Muscle layer of colon (tissue), 2 donors: ENCODE data around the gene NAA40.

ENCODE experiments used
- H3K27ac ChIP-seq: one replicate; pipeline ENCODE4 v1.7.0; 2013; ENCODE audit warnings: low read depth, mild to moderate bottlenecking, low read length, moderate library complexity
- H3K27me3 ChIP-seq, 2 donors: one replicate each; pipeline ENCODE4 v1.7.0; 2013; ENCODE audit warnings: low read length in 2 of 2, mild to moderate bottlenecking in 2 of 2; ENCODE audit not compliant: insufficient read depth in 2 of 2, control insufficient read depth in 1 of 2
- H3K36me3 ChIP-seq: one replicate; pipeline ENCODE4 v1.7.0; 2013; ENCODE audit warnings: mild to moderate bottlenecking, low read length; ENCODE audit not compliant: insufficient read depth
- H3K4me1 ChIP-seq: one replicate; pipeline ENCODE4 v1.7.0; 2013; ENCODE audit warnings: mild to moderate bottlenecking, low read length; ENCODE audit not compliant: insufficient read depth
- H3K4me3 ChIP-seq, 2 donors: one replicate each; pipeline ENCODE4 v1.7.0; 2013; ENCODE audit warnings: low read length in 2 of 2, low read depth in 1 of 2, mild to moderate bottlenecking in 1 of 2, moderate library complexity in 1 of 2
- H3K9ac ChIP-seq: one replicate; pipeline ENCODE4 v1.7.0; 2013; ENCODE audit warnings: low read length
- H3K9me3 ChIP-seq: one replicate; pipeline ENCODE4 v1.7.0; 2013; ENCODE audit warnings: mild to moderate bottlenecking, low read length
- donor health status: abdominal sarcoma.
- donor health status: Adenocarcinoma of cecum.

The NAA40 gene

GRCh38 chr11:63938479-63939396 is at the start of gene NAA40:
Gene NAA40, plus strand, starts transcription at chr11:63939002. Its CDS starts 95 bp downstream, at chr11:63939097.
- peak within 1 kb of the TSS; percentile 85 for H3K27ac ChIP-seq
- H3K4me1 ChIP-seq = peaks cover 5% of the 10 kb centered on the region

GRCh38 chr11:63889344-63889743 is 49.5 kb upstream of the NAA40 start:
- no peak overlapping the region for H3K9ac ChIP-seq
- no peak overlapping the region for H3K4me3 ChIP-seq
- no peak overlapping the region for H3K27ac ChIP-seq

More at GRCh38 chr11:63938479-63939396, at the start of gene NAA40:
- no peaks in the 10 kb centered on the region for H3K36me3 ChIP-seq
- H3K4me3 ChIP-seq = peak within 1 kb of the TSS; percentile 38 to 84
- no peaks in the 10 kb centered on the region for H3K27me3 ChIP-seq
- H3K9me3 ChIP-seq = no peaks in the 10 kb centered on the region
- peak within 1 kb of the TSS; percentile 54 for H3K9ac ChIP-seq

GRCh38 chr11:63890368-63890767 is 48.4 kb upstream of the NAA40 start:
- H3K27me3 ChIP-seq = no peaks in the 10 kb centered on the region
- H3K4me3 ChIP-seq = no peak overlapping the region
- H3K36me3 ChIP-seq = no peaks in the 10 kb centered on the region
- H3K9ac ChIP-seq = no peak overlapping the region
- H3K4me1 ChIP-seq = peaks cover 31% of the 10 kb centered on the region
- H3K9me3 ChIP-seq = no peaks in the 10 kb centered on the region
- H3K27ac ChIP-seq = no peak overlapping the region

More at GRCh38 chr11:63889344-63889743, 49.5 kb upstream of the NAA40 start:
- peaks cover 31% of the 10 kb centered on the region for H3K4me1 ChIP-seq
- no peaks in the 10 kb centered on the region for H3K27me3 ChIP-seq
- no peaks in the 10 kb centered on the region for H3K9me3 ChIP-seq
- no peaks in the 10 kb centered on the region for H3K36me3 ChIP-seq

- Histone ChIP-seq H3K4me3 (no peak overlapping the region), H3K9me3 (no peaks in the 10 kb centered on the region), H3K27ac (no peak overlapping the region), H3K4me1 (peaks cover 25% of the 10 kb centered on the region), H3K27me3 (no peaks in the 10 kb centered on the region), H3K9ac (no peak overlapping the region), H3K36me3 (peaks cover 15% of the 10 kb centered on the region)
These were observed 46.6 kb upstream of the NAA40 start for GRCh38 chr11:63892228-63892627.

GRCh38 chr11:63893355-63893754 is 45.4 kb upstream of the NAA40 start:
- Histone ChIP-seq H3K4me3 (no peak overlapping the region), H3K27me3 (no peaks in the 10 kb centered on the region), H3K36me3 (peaks cover 25% of the 10 kb centered on the region), H3K4me1 (peaks cover 15% of the 10 kb centered on the region), H3K9me3 (no peaks in the 10 kb centered on the region), H3K27ac (no peak overlapping the region), H3K9ac (no peak overlapping the region)

- no peaks in the 10 kb centered on the region for H3K9me3 ChIP-seq
- peaks cover 52% of the 10 kb centered on the region for H3K36me3 ChIP-seq
- H3K4me3 ChIP-seq = no peak overlapping the region
- H3K27ac ChIP-seq = no peak overlapping the region
- H3K27me3 ChIP-seq = no peaks in the 10 kb centered on the region
- no peak overlapping the region for H3K9ac ChIP-seq
- H3K4me1 ChIP-seq = no peaks in the 10 kb centered on the region
These were observed 42.7 kb upstream of the NAA40 start for GRCh38 chr11:63896071-63896470.

GRCh38 chr11:63897459-63898146 is 41.2 kb upstream of the NAA40 start:
- Histone ChIP-seq H3K9me3 (no peaks in the 10 kb centered on the region), H3K4me3 (no peak overlapping the region), H3K4me1 (no peaks in the 10 kb centered on the region), H3K36me3 (peaks cover 66% of the 10 kb centered on the region), H3K27me3 (no peaks in the 10 kb centered on the region), H3K27ac (no peak overlapping the region), H3K9ac (no peak overlapping the region)

GRCh38 chr11:63901660-63902059 is 37.1 kb upstream of the NAA40 start:
- Histone ChIP-seq H3K4me3 (no peak overlapping the region), H3K27ac (no peak overlapping the region), H3K27me3 (no peaks in the 10 kb centered on the region), H3K4me1 (no peaks in the 10 kb centered on the region), H3K36me3 (peaks cover 90% of the 10 kb centered on the region), H3K9me3 (no peaks in the 10 kb centered on the region), H3K9ac (no peak overlapping the region)

GRCh38 chr11:63903884-63904283 is 34.9 kb upstream of the NAA40 start:
- Histone ChIP-seq H3K36me3 (peaks cover 73% of the 10 kb centered on the region), H3K9me3 (no peaks in the 10 kb centered on the region), H3K27ac (no peak overlapping the region), H3K27me3 (no peaks in the 10 kb centered on the region), H3K4me1 (peaks cover 16% of the 10 kb centered on the region), H3K4me3 (no peak overlapping the region), H3K9ac (no peak overlapping the region)

- H3K27ac ChIP-seq = no peak overlapping the region
These were observed 34.1 kb upstream of the NAA40 start for GRCh38 chr11:63904743-63905142.

GRCh38 chr11:63905179-63905578 is 33.6 kb upstream of the NAA40 start:
- Histone ChIP-seq H3K36me3 (peaks cover 60% of the 10 kb centered on the region), H3K27me3 (no peaks in the 10 kb centered on the region), H3K4me3 (no peak overlapping the region), H3K9ac (no peak overlapping the region), H3K9me3 (no peaks in the 10 kb centered on the region), H3K4me1 (peaks cover 23% of the 10 kb centered on the region), H3K27ac (no peak overlapping the region)

More at GRCh38 chr11:63904743-63905142, 34.1 kb upstream of the NAA40 start:
- Histone ChIP-seq H3K4me3 (no peak overlapping the region), H3K4me1 (peaks cover 23% of the 10 kb centered on the region), H3K36me3 (peaks cover 65% of the 10 kb centered on the region), H3K27me3 (no peaks in the 10 kb centered on the region), H3K9ac (no peak overlapping the region), H3K9me3 (no peaks in the 10 kb centered on the region)
